ENCODE data around the gene KRT73.

KRT73 gene

GRCh38 chr12:52584156-52584682 lies 34.1 kb downstream of the KRT73 start:
- no peaks in the 10 kb centered on the region for H3K4me1 ChIP-seq (ENCODE audit: control insufficient read depth, insufficient read depth, low read length)
- H3K27ac ChIP-seq (ENCODE audit: low read depth, low read length), result no peak overlapping the region
- H3K9ac ChIP-seq (ENCODE audit: low read length), result no peak overlapping the region
- H3K4me3 ChIP-seq (ENCODE audit: low read length), result no peak overlapping the region
- H3K36me3 ChIP-seq (ENCODE audit: control insufficient read depth, insufficient read depth, low read length), result no peaks in the 10 kb centered on the region
- H3K27me3 ChIP-seq (ENCODE audit: control insufficient read depth, insufficient read depth, low read length), result no peaks in the 10 kb centered on the region

GRCh38 chr12:52582971-52583456 lies 35.3 kb downstream of the KRT73 start:
- no peaks in the 10 kb centered on the region for H3K4me1 ChIP-seq (ENCODE audit: control insufficient read depth, insufficient read depth, low read length)
- no peaks in the 10 kb centered on the region for H3K27me3 ChIP-seq (ENCODE audit: control insufficient read depth, insufficient read depth, low read length)
- no peak overlapping the region for H3K27ac ChIP-seq (ENCODE audit: low read depth, low read length)
- H3K9ac ChIP-seq (ENCODE audit: low read length), result no peak overlapping the region
- H3K36me3 ChIP-seq (ENCODE audit: control insufficient read depth, insufficient read depth, low read length), result no peaks in the 10 kb centered on the region
- H3K4me3 ChIP-seq (ENCODE audit: low read length), result no peak overlapping the region

- Histone ChIP-seq H3K27ac (ENCODE audit: low read depth, low read length) (no peak overlapping the region), H3K36me3 (ENCODE audit: control insufficient read depth, insufficient read depth, low read length) (no peaks in the 10 kb centered on the region), H3K4me3 (ENCODE audit: low read length) (no peak overlapping the region), H3K4me1 (ENCODE audit: control insufficient read depth, insufficient read depth, low read length) (no peaks in the 10 kb centered on the region), H3K27me3 (ENCODE audit: control insufficient read depth, insufficient read depth, low read length) (no peaks in the 10 kb centered on the region), H3K9ac (ENCODE audit: low read length) (no peak overlapping the region)
Measured at GRCh38 chr12:52582486-52582885, 35.9 kb downstream of the KRT73 start.

GRCh38 chr12:52581481-52581880 lies 36.9 kb downstream of the KRT73 start:
- no peaks in the 10 kb centered on the region for H3K4me1 ChIP-seq (ENCODE audit: control insufficient read depth, insufficient read depth, low read length)
- no peak overlapping the region for H3K27ac ChIP-seq (ENCODE audit: low read depth, low read length)
- H3K4me3 ChIP-seq (ENCODE audit: low read length), result no peak overlapping the region

GRCh38 chr12:52581066-52581465 lies 37.3 kb downstream of the KRT73 start:
- H3K9ac ChIP-seq (ENCODE audit: low read length), result no peak overlapping the region
- no peaks in the 10 kb centered on the region for H3K4me1 ChIP-seq (ENCODE audit: control insufficient read depth, insufficient read depth, low read length)
- no peak overlapping the region for H3K27ac ChIP-seq (ENCODE audit: low read depth, low read length)
- H3K27me3 ChIP-seq (ENCODE audit: control insufficient read depth, insufficient read depth, low read length), result no peaks in the 10 kb centered on the region
- no peak overlapping the region for H3K4me3 ChIP-seq (ENCODE audit: low read length)
- H3K36me3 ChIP-seq (ENCODE audit: control insufficient read depth, insufficient read depth, low read length), result no peaks in the 10 kb centered on the region

More at GRCh38 chr12:52581481-52581880, 36.9 kb downstream of the KRT73 start:
- Histone ChIP-seq H3K9ac (ENCODE audit: low read length) (no peak overlapping the region), H3K27me3 (ENCODE audit: control insufficient read depth, insufficient read depth, low read length) (no peaks in the 10 kb centered on the region), H3K36me3 (ENCODE audit: control insufficient read depth, insufficient read depth, low read length) (no peaks in the 10 kb centered on the region)

GRCh38 chr12:52580496-52580895 lies 37.9 kb downstream of the KRT73 start:
- no peak overlapping the region for H3K9ac ChIP-seq (ENCODE audit: low read length)
- no peaks in the 10 kb centered on the region for H3K4me1 ChIP-seq (ENCODE audit: control insufficient read depth, insufficient read depth, low read length)
- no peak overlapping the region for H3K4me3 ChIP-seq (ENCODE audit: low read length)
- H3K27me3 ChIP-seq (ENCODE audit: control insufficient read depth, insufficient read depth, low read length), result no peaks in the 10 kb centered on the region
- H3K27ac ChIP-seq (ENCODE audit: low read depth, low read length), result no peak overlapping the region
- no peaks in the 10 kb centered on the region for H3K36me3 ChIP-seq (ENCODE audit: control insufficient read depth, insufficient read depth, low read length)

GRCh38 chr12:52579468-52580465 lies 38.6 kb downstream of the KRT73 start:
- no peak overlapping the region for H3K27ac ChIP-seq (ENCODE audit: low read depth, low read length)
- H3K4me3 ChIP-seq (ENCODE audit: low read length), result no peak overlapping the region
- H3K4me1 ChIP-seq (ENCODE audit: control insufficient read depth, insufficient read depth, low read length), result no peaks in the 10 kb centered on the region
- H3K36me3 ChIP-seq (ENCODE audit: control insufficient read depth, insufficient read depth, low read length), result no peaks in the 10 kb centered on the region
- no peaks in the 10 kb centered on the region for H3K27me3 ChIP-seq (ENCODE audit: control insufficient read depth, insufficient read depth, low read length)
- no peak overlapping the region for H3K9ac ChIP-seq (ENCODE audit: low read length)

GRCh38 chr12:52578469-52578868 lies 39.9 kb downstream of the KRT73 start:
- H3K4me3 ChIP-seq (ENCODE audit: low read length), result no peak overlapping the region
- no peaks in the 10 kb centered on the region for H3K36me3 ChIP-seq (ENCODE audit: control insufficient read depth, insufficient read depth, low read length)
- no peaks in the 10 kb centered on the region for H3K27me3 ChIP-seq (ENCODE audit: control insufficient read depth, insufficient read depth, low read length)
- H3K9ac ChIP-seq (ENCODE audit: low read length), result no peak overlapping the region
- no peak overlapping the region for H3K27ac ChIP-seq (ENCODE audit: low read depth, low read length)
- no peaks in the 10 kb centered on the region for H3K4me1 ChIP-seq (ENCODE audit: control insufficient read depth, insufficient read depth, low read length)

- no peaks in the 10 kb centered on the region for H3K36me3 ChIP-seq (ENCODE audit: control insufficient read depth, insufficient read depth, low read length)
- H3K27me3 ChIP-seq (ENCODE audit: control insufficient read depth, insufficient read depth, low read length), result no peaks in the 10 kb centered on the region
- H3K4me1 ChIP-seq (ENCODE audit: control insufficient read depth, insufficient read depth, low read length), result no peaks in the 10 kb centered on the region
Measured at GRCh38 chr12:52577316-52577715, 41.0 kb downstream of the KRT73 start.

GRCh38 chr12:52575948-52576347 lies 42.4 kb downstream of the KRT73 start:
- no peak overlapping the region for H3K4me3 ChIP-seq (ENCODE audit: low read length)
- no peaks in the 10 kb centered on the region for H3K4me1 ChIP-seq (ENCODE audit: control insufficient read depth, insufficient read depth, low read length)
- H3K27ac ChIP-seq (ENCODE audit: low read depth, low read length), result no peak overlapping the region
- H3K27me3 ChIP-seq (ENCODE audit: control insufficient read depth, insufficient read depth, low read length), result no peaks in the 10 kb centered on the region
- no peaks in the 10 kb centered on the region for H3K36me3 ChIP-seq (ENCODE audit: control insufficient read depth, insufficient read depth, low read length)
- no peak overlapping the region for H3K9ac ChIP-seq (ENCODE audit: low read length)

More at GRCh38 chr12:52577316-52577715, 41.0 kb downstream of the KRT73 start:
- Histone ChIP-seq H3K9ac (ENCODE audit: low read length) (no peak overlapping the region), H3K27ac (ENCODE audit: low read depth, low read length) (no peak overlapping the region), H3K4me3 (ENCODE audit: low read length) (no peak overlapping the region)

GRCh38 chr12:52575256-52575655 lies 43.1 kb downstream of the KRT73 start:
- Histone ChIP-seq H3K4me3 (ENCODE audit: low read length) (no peak overlapping the region), H3K36me3 (ENCODE audit: control insufficient read depth, insufficient read depth, low read length) (no peaks in the 10 kb centered on the region), H3K27me3 (ENCODE audit: control insufficient read depth, insufficient read depth, low read length) (no peaks in the 10 kb centered on the region), H3K27ac (ENCODE audit: low read depth, low read length) (no peak overlapping the region), H3K9ac (ENCODE audit: low read length) (no peak overlapping the region), H3K4me1 (ENCODE audit: control insufficient read depth, insufficient read depth, low read length) (no peaks in the 10 kb centered on the region)

GRCh38 chr12:52573743-52574142 lies 44.6 kb downstream of the KRT73 start, which contains the start of gene KRT74:
TSS of gene KRT74 (minus strand) at chr12:52573843. CDS start at chr12:52573777, 66 bp downstream.
- Histone ChIP-seq H3K27ac (ENCODE audit: low read depth, low read length) (no peak within 1 kb of the TSS), H3K36me3 (ENCODE audit: control insufficient read depth, insufficient read depth, low read length) (no peaks in the 10 kb centered on the region), H3K4me1 (ENCODE audit: control insufficient read depth, insufficient read depth, low read length) (no peaks in the 10 kb centered on the region), H3K4me3 (ENCODE audit: low read length) (no peak within 1 kb of the TSS), H3K27me3 (ENCODE audit: control insufficient read depth, insufficient read depth, low read length) (no peaks in the 10 kb centered on the region), H3K9ac (ENCODE audit: low read length) (no peak within 1 kb of the TSS)

All from rectal smooth muscle tissue (tissue), 1 donor.